CD4-positive, alpha-beta T cell (primary cell): Measurements from ENCODE around the gene GRM8. TPM values are rescaled to one million over a fixed set of nuclear protein-coding genes. Genes with fewer than 3 reads are reported as not detected.

Experiments
- ATAC-seq: fragments of 200-7000 bp; cut with Tn5 transposase; one replicate; pipeline ENCODE4 v1.10.0; 2022; ENCODE audit warnings: mild to moderate bottlenecking; ENCODE audit not compliant: poor library complexity
- CTCF ChIA-PET: fragments of 350-600 bp; sonication (Branson Sonifier 250); formaldehyde crosslinking; loops from one replicate; lab custom pipeline; 2021; ENCODE audit warnings: antibody characterized with exemption, inconsistent platforms; lab: Charles Lee
- POLR2A ChIA-PET: fragments of 350-600 bp; sonication (Branson Sonifier 250); formaldehyde crosslinking; loops from one replicate; lab custom pipeline; 2021; ENCODE audit warnings: antibody characterized with exemption, inconsistent platforms; lab: Charles Lee
- DNase-seq, 14 experiments: peaks; one replicate each; pipeline ENCODE4 v3.0.0-alpha.2; 2013 to 2020; ENCODE audit warnings: mixed read lengths in 2 of 14
- H3K27ac ChIP-seq, 2 donors: one replicate each; pipeline versions ENCODE4 v1.5.1 to v1.7.0; 2013; ENCODE audit warnings: low read length in 2 of 2, low read depth in 1 of 2, mild to moderate bottlenecking in 1 of 2
- H3K27me3 ChIP-seq, 2 experiments: 1 replicate in 1 of 2; 2 replicates in 1 of 2; pipeline versions ENCODE4 v1.6.1 to v1.7.0; 2013; ENCODE audit warnings: low read length in 2 of 2, control low read depth in 1 of 2, mild to moderate bottlenecking in 1 of 2, moderate library complexity in 1 of 2; ENCODE audit not compliant: insufficient read depth in 2 of 2, control insufficient read depth in 1 of 2
- H3K36me3 ChIP-seq: one replicate; pipeline ENCODE4 v1.6.1; 2013; ENCODE audit warnings: low read length, control low read depth; ENCODE audit not compliant: insufficient read depth
- H3K4me1 ChIP-seq: one replicate; pipeline ENCODE4 v1.6.1; 2013; ENCODE audit warnings: low read length, control low read depth; ENCODE audit not compliant: insufficient read depth
- H3K4me3 ChIP-seq: one replicate; pipeline ENCODE4 v1.5.1; 2013; ENCODE audit warnings: mild to moderate bottlenecking, low read length, moderate library complexity
- H3K9me3 ChIP-seq, 2 experiments: 1 replicate in 1 of 2; 2 replicates in 1 of 2; pipeline versions ENCODE4 v1.6.1 to v1.7.0; 2013; ENCODE audit warnings: low read length in 2 of 2, mild to moderate bottlenecking in 2 of 2, control low read depth in 1 of 2, moderate library complexity in 1 of 2; ENCODE audit not compliant: control insufficient read depth in 1 of 2, insufficient read depth in 1 of 2
- H3K27ac Mint-ChIP-seq: one replicate; pipeline ENCODE4 v1.8.0; 2020; ENCODE audit warnings: mixed read lengths
- H3K27me3 Mint-ChIP-seq: one replicate; pipeline ENCODE4 v1.8.0; 2021; ENCODE audit warnings: mixed read lengths
- H3K36me3 Mint-ChIP-seq: one replicate; pipeline ENCODE4 v1.8.0; 2021; ENCODE audit warnings: low read depth, mixed read lengths
- H3K4me1 Mint-ChIP-seq: one replicate; pipeline ENCODE4 v1.8.0; 2021; ENCODE audit warnings: low read depth, mixed read lengths
- H3K4me3 Mint-ChIP-seq: one replicate; pipeline ENCODE4 v1.8.0; 2020; ENCODE audit warnings: mild to moderate bottlenecking, mixed read lengths
- H3K9me3 Mint-ChIP-seq: one replicate; pipeline ENCODE4 v1.8.0; 2020; ENCODE audit warnings: mixed read lengths
- intact Hi-C, 2 experiments: fragments of 100-400 bp; cut with DNase I in 1 of 2; cut with micrococcal nuclease in 1 of 2; formaldehyde crosslinking; loops; one replicate each; pipeline versions ENCODE4 v1.15.1 to v1.9.0; 2023 to 2025; cut with DNase I, micrococcal nuclease
- total RNA-seq, 174 experiments: library from RNA in 2 of 174; stranded (reverse) in 2 of 174; gene quantifications; one replicate each; pipeline ENCODE4 v1.2.3 and lab custom pipeline; 2021 to 2026
- TF ChIP-seq, protein P1 (sequence below): fragments of 200-600 bp; IDR thresholded peaks from one replicate; pipeline ENCODE4 v1.8.0; 2022; ENCODE audit warnings: antibody characterized with exemption, mild to moderate bottlenecking

GRM8 gene
- total RNA-seq, 2 experiments from 2014 or later = not detected

DNA sequence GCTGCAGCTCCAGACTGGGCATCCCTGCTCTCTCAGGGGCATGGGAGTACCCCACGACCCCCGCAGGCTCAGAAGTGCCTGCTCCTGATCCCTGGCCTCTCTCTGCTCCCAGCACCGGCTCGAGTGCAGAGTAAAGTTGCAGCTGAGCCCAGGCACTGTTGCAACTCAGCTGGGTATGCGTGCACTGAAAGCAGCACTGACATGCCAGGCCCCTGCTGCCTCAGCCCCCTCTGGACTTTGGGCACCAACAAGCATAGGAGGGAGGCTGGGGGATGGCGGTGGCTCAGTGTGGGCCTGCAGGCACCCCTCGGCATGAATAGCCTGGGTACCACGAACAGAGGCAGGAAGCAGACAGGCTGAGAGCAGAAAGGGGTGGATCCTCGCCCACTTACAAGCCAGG is 295.3 kb downstream of the GRM8 start:
- Histone ChIP-seq H3K27ac (no peak overlapping the region), H3K27me3 (no peaks in the 10 kb centered on the region), H3K36me3 (no peaks in the 10 kb centered on the region), H3K4me1 (no peaks in the 10 kb centered on the region), H3K4me3 (no peak overlapping the region), H3K9me3 (peaks cover 0 to 16% of the 10 kb centered on the region in 2 experiments)
- Mint-ChIP-seq H3K4me3 (no peak overlapping the region), H3K9me3 (no peaks in the 10 kb centered on the region), H3K27me3 (peaks cover 5% of the 10 kb centered on the region), H3K36me3 (no peaks in the 10 kb centered on the region), H3K27ac (no peak overlapping the region), H3K4me1 (no peaks in the 10 kb centered on the region)
- intact Hi-C loops = no loop called here
- POLR2A ChIA-PET = no interaction called here
- CTCF ChIA-PET = no interaction called here
- no peak for DNase-seq
- TF ChIP-seq, protein P1, sequence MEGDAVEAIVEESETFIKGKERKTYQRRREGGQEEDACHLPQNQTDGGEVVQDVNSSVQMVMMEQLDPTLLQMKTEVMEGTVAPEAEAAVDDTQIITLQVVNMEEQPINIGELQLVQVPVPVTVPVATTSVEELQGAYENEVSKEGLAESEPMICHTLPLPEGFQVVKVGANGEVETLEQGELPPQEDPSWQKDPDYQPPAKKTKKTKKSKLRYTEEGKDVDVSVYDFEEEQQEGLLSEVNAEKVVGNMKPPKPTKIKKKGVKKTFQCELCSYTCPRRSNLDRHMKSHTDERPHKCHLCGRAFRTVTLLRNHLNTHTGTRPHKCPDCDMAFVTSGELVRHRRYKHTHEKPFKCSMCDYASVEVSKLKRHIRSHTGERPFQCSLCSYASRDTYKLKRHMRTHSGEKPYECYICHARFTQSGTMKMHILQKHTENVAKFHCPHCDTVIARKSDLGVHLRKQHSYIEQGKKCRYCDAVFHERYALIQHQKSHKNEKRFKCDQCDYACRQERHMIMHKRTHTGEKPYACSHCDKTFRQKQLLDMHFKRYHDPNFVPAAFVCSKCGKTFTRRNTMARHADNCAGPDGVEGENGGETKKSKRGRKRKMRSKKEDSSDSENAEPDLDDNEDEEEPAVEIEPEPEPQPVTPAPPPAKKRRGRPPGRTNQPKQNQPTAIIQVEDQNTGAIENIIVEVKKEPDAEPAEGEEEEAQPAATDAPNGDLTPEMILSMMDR = no peak
- ATAC-seq = no peak

DNA sequence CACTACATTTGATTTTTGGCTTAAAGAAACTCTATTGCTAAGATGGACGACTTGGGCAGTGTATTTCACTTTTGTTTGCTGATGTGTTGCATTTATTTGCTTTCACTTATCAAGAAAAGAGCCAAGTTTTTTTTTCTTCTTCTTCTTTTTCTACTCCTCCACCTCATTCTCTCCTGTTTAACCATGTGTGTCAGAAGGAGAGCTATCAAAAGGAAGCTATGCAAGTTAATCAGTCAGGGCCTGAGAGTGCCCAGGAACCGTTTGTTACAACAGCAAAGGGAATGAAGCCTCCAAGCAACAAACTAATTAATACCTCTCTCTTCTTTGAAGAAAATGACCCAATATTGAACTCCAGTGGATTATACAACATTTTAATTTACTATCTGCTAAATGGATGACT is 299.3 kb downstream of the GRM8 start:
- intact Hi-C loops = no loop called here
- H3K27me3 ChIP-seq = no peaks in the 10 kb centered on the region
- no peak overlapping the region for H3K4me3 ChIP-seq
- no peaks in the 10 kb centered on the region for H3K36me3 ChIP-seq
- Mint-ChIP-seq H3K27me3 (no peaks in the 10 kb centered on the region), H3K4me3 (no peak overlapping the region), H3K27ac (no peak overlapping the region), H3K36me3 (no peaks in the 10 kb centered on the region), H3K9me3 (no peaks in the 10 kb centered on the region), H3K4me1 (no peaks in the 10 kb centered on the region)
- no peak overlapping the region for H3K27ac ChIP-seq
- ChIA-PET CTCF (interaction anchor here (0.6 kb wide), 1 partner anchor 158 kb away, joined by 3 read pairs; no protein-coding TSS in a partner anchor), POLR2A (no interaction called here)
- DNase-seq = no peak
- TF ChIP-seq, protein P1 = no peak
- no peak for ATAC-seq
- H3K9me3 ChIP-seq = peaks cover 0 to 14% of the 10 kb centered on the region in 2 experiments
- H3K4me1 ChIP-seq = no peaks in the 10 kb centered on the region

DNA sequence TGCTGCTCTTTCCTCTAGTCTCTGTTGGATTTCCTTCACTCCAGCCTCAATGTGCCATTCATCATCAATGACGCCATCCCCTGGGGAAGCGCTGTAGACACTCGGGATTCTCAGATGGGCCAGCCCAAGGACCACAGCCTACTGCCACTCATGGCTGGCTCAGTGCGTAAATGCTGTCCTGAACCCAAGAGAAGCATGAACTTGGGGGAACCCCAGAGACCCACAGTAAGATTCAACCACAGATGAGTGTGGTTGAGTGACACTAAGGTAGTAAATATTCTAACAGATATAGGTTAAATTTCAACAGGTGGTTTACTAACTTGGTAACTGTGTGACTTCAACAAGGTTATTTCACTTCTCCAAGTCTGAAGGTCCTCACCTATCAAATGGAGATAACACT is 304.1 kb downstream of the GRM8 start:
- ChIA-PET POLR2A (no interaction called here), CTCF (no interaction called here)
- TF ChIP-seq, protein P1 = no peak

More for the DNA sequence above, 304.1 kb downstream of the GRM8 start:
- Histone ChIP-seq H3K9me3 (no peaks in the 10 kb centered on the region), H3K4me3 (no peak overlapping the region), H3K27ac (no peak overlapping the region), H3K36me3 (no peaks in the 10 kb centered on the region), H3K4me1 (no peaks in the 10 kb centered on the region), H3K27me3 (no peaks in the 10 kb centered on the region)
- DNase-seq = no peak
- intact Hi-C loops = no loop called here
- no peak overlapping the region for H3K4me3 Mint-ChIP-seq
- no peaks in the 10 kb centered on the region for H3K36me3 Mint-ChIP-seq
- H3K27me3 Mint-ChIP-seq = no peaks in the 10 kb centered on the region
- no peaks in the 10 kb centered on the region for H3K9me3 Mint-ChIP-seq
- no peaks in the 10 kb centered on the region for H3K4me1 Mint-ChIP-seq
- no peak for ATAC-seq
- no peak overlapping the region for H3K27ac Mint-ChIP-seq
